Smooth muscle cell (in vitro differentiated cells): Measurements from ENCODE around the gene MNAT1. TPM values are rescaled to one million over a fixed set of nuclear protein-coding genes. Genes with fewer than 3 reads are reported as not detected.

Source experiments
- DNase-seq: peaks from one replicate; lab custom pipeline; 2025; ENCODE audit not compliant: unreplicated experiment; lab: John Stamatoyannopoulos, UW
- H2AFZ ChIP-seq: fragments of 200-600 bp; sonication (generic); 2 replicates; pipeline ENCODE4 v1.6.0; 2016; ENCODE audit warnings: antibody characterized with exemption, low read depth, mild to moderate bottlenecking
- H3F3A ChIP-seq: fragments of 200-600 bp; sonication (generic); 2 replicates; pipeline ENCODE4 v1.6.0; 2017; ENCODE audit warnings: antibody characterized with exemption, low read depth
- H3K27ac ChIP-seq: fragments of 200-600 bp; sonication (generic); 2 replicates; pipeline ENCODE4 v1.5.1; 2016; ENCODE audit warnings: low read depth, mild to moderate bottlenecking
- H3K27me3 ChIP-seq: fragments of 200-600 bp; sonication (generic); 2 replicates; pipeline ENCODE4 v1.6.1; 2016; ENCODE audit warnings: low read depth, mild to moderate bottlenecking
- H3K36me3 ChIP-seq: fragments of 200-600 bp; sonication (generic); 2 replicates; pipeline ENCODE4 v1.5.1; 2016; ENCODE audit warnings: low read depth
- H3K4me1 ChIP-seq: fragments of 200-600 bp; sonication (generic); 2 replicates; pipeline ENCODE4 v1.5.1; 2016; ENCODE audit warnings: low read depth
- H3K4me2 ChIP-seq: fragments of 200-600 bp; sonication (generic); 2 replicates; pipeline ENCODE4 v1.6.0; 2016; ENCODE audit warnings: mild to moderate bottlenecking
- H3K4me3 ChIP-seq: fragments of 200-600 bp; sonication (generic); 2 replicates; pipeline ENCODE4 v1.5.1; 2016; ENCODE audit warnings: mild to moderate bottlenecking
- H3K79me2 ChIP-seq: fragments of 200-600 bp; sonication (generic); 2 replicates; pipeline ENCODE4 v1.6.0; 2016; ENCODE audit warnings: low read depth, mild to moderate bottlenecking
- H3K9ac ChIP-seq: fragments of 200-600 bp; sonication (generic); 2 replicates; pipeline ENCODE4 v1.6.0; 2016; ENCODE audit warnings: low read depth
- H3K9me3 ChIP-seq: fragments of 200-600 bp; sonication (generic); replicated peaks from 2 replicates; pipeline ENCODE4 v1.5.1; 2016; ENCODE audit warnings: low read depth
- H4K20me1 ChIP-seq: fragments of 200-600 bp; sonication (generic); 2 replicates; pipeline ENCODE4 v1.6.0; 2016; ENCODE audit warnings: low read depth
- CTCF ChIP-seq: fragments of 200-600 bp; sonication (generic); IDR thresholded peaks from 2 replicates; pipeline ENCODE4 v1.5.1; 2017; ENCODE audit warnings: borderline replicate concordance, mild to moderate bottlenecking, antibody characterized with exemption; ENCODE audit not compliant: insufficient read depth, poor library complexity, severe bottlenecking
- WGBS: methylation state at CpG from one replicate; pipeline ENCODE4 v1.1.7; 2016; ENCODE audit warnings: low lambda C conversion rate; 5-methylcytosine and 5-hydroxymethylcytosine counted together
- polyA plus RNA-seq: library from polyadenylated mRNA; unstranded; fragments of >200 nt; fragmentation: Nextera tagmentation; extraction: Ambion mirVana; gene quantifications from 2 replicates; pipeline ENCODE4 v1.2.1, GENCODE V29; 2016
- total RNA-seq: library from RNA; depleted of rRNA; stranded (reverse); fragments of >200 nt; gene quantifications from 2 replicates; pipeline ENCODE4 v1.2.3, GENCODE V29; 2014

The MNAT1 gene
- total and polyA plus RNA-seq, 2 experiments from 2014 or later, result 28.1 to 62.7 TPM

- no peak for TF ChIP-seq CTCF
- no peak overlapping the region for H2AFZ ChIP-seq
- no peaks in the 10 kb centered on the region for H3F3A ChIP-seq
- no peak overlapping the region for H3K27ac ChIP-seq
- H3K79me2 ChIP-seq, result no peaks in the 10 kb centered on the region
- 96% methylated on average over 3 of the region's 3 CpGs for WGBS
- no peak overlapping the region for H3K4me3 ChIP-seq
- H4K20me1 ChIP-seq, result no peaks in the 10 kb centered on the region
- H3K27me3 ChIP-seq, result no peaks in the 10 kb centered on the region
- H3K4me2 ChIP-seq, result no peak overlapping the region
- no peaks in the 10 kb centered on the region for H3K36me3 ChIP-seq
- no peak for DNase-seq
- no peaks in the 10 kb centered on the region for H3K4me1 ChIP-seq
- no peaks in the 10 kb centered on the region for H3K9me3 ChIP-seq
- H3K9ac ChIP-seq, result no peak overlapping the region
Observed at GRCh38 chr14:60700598-60700997, 34.0 kb upstream of the MNAT1 start.

GRCh38 chr14:60705100-60705499 is 29.5 kb upstream of the MNAT1 start:
- Histone ChIP-seq H3K36me3 (no peaks in the 10 kb centered on the region), H3K9me3 (no peaks in the 10 kb centered on the region), H2AFZ (no peak overlapping the region), H3K27ac (no peak overlapping the region), H3K79me2 (no peaks in the 10 kb centered on the region), H3F3A (no peaks in the 10 kb centered on the region), H3K4me3 (no peak overlapping the region), H3K9ac (no peak overlapping the region), H4K20me1 (peaks cover 2% of the 10 kb centered on the region), H3K4me2 (no peak overlapping the region), H3K4me1 (no peaks in the 10 kb centered on the region), H3K27me3 (no peaks in the 10 kb centered on the region)
- DNase-seq, result no peak
- no peak for TF ChIP-seq CTCF

GRCh38 chr14:60707858-60708257 is 26.7 kb upstream of the MNAT1 start:
- Histone ChIP-seq H3K9ac (no peak overlapping the region), H3K9me3 (no peaks in the 10 kb centered on the region), H3K27ac (no peak overlapping the region), H3K36me3 (no peaks in the 10 kb centered on the region), H2AFZ (no peak overlapping the region), H3K4me2 (no peak overlapping the region), H3K79me2 (no peaks in the 10 kb centered on the region), H4K20me1 (peaks cover 11% of the 10 kb centered on the region), H3K4me3 (no peak overlapping the region), H3F3A (no peaks in the 10 kb centered on the region), H3K27me3 (no peaks in the 10 kb centered on the region), H3K4me1 (no peaks in the 10 kb centered on the region)
- TF ChIP-seq CTCF, result no peak
- WGBS, result 91% methylated on average over 3 of the region's 3 CpGs
- DNase-seq, result no peak

GRCh38 chr14:60710494-60710893 is 24.1 kb upstream of the MNAT1 start:
- Histone ChIP-seq H3K27me3 (no peaks in the 10 kb centered on the region), H2AFZ (no peak overlapping the region), H3K9me3 (no peaks in the 10 kb centered on the region), H3K36me3 (no peaks in the 10 kb centered on the region), H3K4me1 (no peaks in the 10 kb centered on the region), H3K4me3 (no peak overlapping the region), H3K27ac (no peak overlapping the region), H4K20me1 (peaks cover 21% of the 10 kb centered on the region), H3K4me2 (no peak overlapping the region), H3K79me2 (no peaks in the 10 kb centered on the region), H3F3A (no peaks in the 10 kb centered on the region), H3K9ac (no peak overlapping the region)
- no peak for DNase-seq
- TF ChIP-seq CTCF, result no peak
